H1 (cell line): ENCODE results near the gene MINPP1. TPM values are rescaled to one million over a fixed set of nuclear protein-coding genes. Genes with fewer than 3 reads are reported as not detected.

Experiments
- CTCF ChIA-PET: fragments of 300-600 bp; sonication (Branson Sonifier 250); formaldehyde crosslinking; loops from one replicate; lab custom pipeline; 2021; ENCODE audit not compliant: partially characterized antibody; lab: Charles Lee
- POLR2A ChIA-PET: fragments of 300-600 bp; sonication (Branson Sonifier 250); formaldehyde crosslinking; loops from one replicate; lab custom pipeline; 2021; ENCODE audit warnings: inconsistent platforms; ENCODE audit not compliant: partially characterized antibody; lab: Charles Lee
- DNase-seq, 2 experiments: peaks; one replicate each; pipeline versions ENCODE4 v3.0.0 to v3.0.0-alpha.2; 2010 to 2022; ENCODE audit warnings: low spot score in 2 of 2, low read depth in 1 of 2, mixed read lengths in 1 of 2
- FAIRE-seq: peaks from 2 replicates; lab custom pipeline; 2011; peaks lifted over from hg19 to GRCh38; lab: Jason Lieb, UNC
- H2AFZ ChIP-seq: 2 replicates; pipeline ENCODE4 v1.8.1; 2012; ENCODE audit warnings: low read length, inconsistent platforms
- H2AK5ac ChIP-seq: 2 replicates; pipeline ENCODE4 v1.6.1; 2013; ENCODE audit warnings: low read depth, low read length
- H2BK120ac ChIP-seq: replicated peaks from 2 replicates; pipeline ENCODE3; 2013; ENCODE audit warnings: low read depth, low read length, inconsistent platforms
- H2BK12ac ChIP-seq: 2 replicates; pipeline ENCODE4 v1.6.1; 2013; ENCODE audit warnings: low read depth, low read length
- H2BK15ac ChIP-seq: 2 replicates; pipeline ENCODE4 v1.6.1; 2013; ENCODE audit warnings: low read length
- H2BK20ac ChIP-seq: 2 replicates; pipeline ENCODE4 v1.6.1; 2013; ENCODE audit warnings: low read length
- H2BK5ac ChIP-seq: 2 replicates; pipeline ENCODE4 v1.6.1; 2013; ENCODE audit warnings: low read depth, low read length
- H3K14ac ChIP-seq: 2 replicates; pipeline ENCODE4 v1.6.1; 2013; ENCODE audit warnings: inconsistent platforms; ENCODE audit not compliant: insufficient read length
- H3K18ac ChIP-seq: 2 replicates; pipeline ENCODE4 v1.6.1; 2013; ENCODE audit warnings: low read length; ENCODE audit errors: extremely low read depth
- H3K23ac ChIP-seq: 2 replicates; pipeline ENCODE4 v1.6.1; 2013; ENCODE audit warnings: inconsistent platforms; ENCODE audit not compliant: insufficient read length
- H3K23me2 ChIP-seq: 2 replicates; pipeline ENCODE4 v1.6.1; 2013; ENCODE audit warnings: low read depth, low read length
- H3K27ac ChIP-seq: 2 replicates; pipeline ENCODE4 v1.6.1; 2011; ENCODE audit warnings: low read depth, low read length, inconsistent platforms
- H3K27me3 ChIP-seq, 4 experiments: replicated peaks in 1 of 4; 1 replicate in 1 of 4; 2 replicates in 3 of 4; pipeline versions ENCODE4 v1.6.1 to v1.8.1; 2011 to 2013; ENCODE audit warnings: low read length in 3 of 4, mild to moderate bottlenecking in 3 of 4, inconsistent platforms in 2 of 4, mixed read lengths in 2 of 4, moderate library complexity in 1 of 4; ENCODE audit not compliant: control insufficient read depth in 3 of 4, insufficient read depth in 3 of 4; ENCODE audit errors: extremely low read depth in 1 of 4
- H3K36me3 ChIP-seq, 4 experiments: 2 replicates each; pipeline versions ENCODE4 v1.6.1 to v1.8.1; 2011 to 2013; ENCODE audit warnings: mild to moderate bottlenecking in 4 of 4, low read length in 3 of 4, moderate library complexity in 2 of 4, control low read depth in 1 of 4, inconsistent platforms in 1 of 4; ENCODE audit not compliant: insufficient read depth in 4 of 4, control insufficient read depth in 2 of 4
- H3K4ac ChIP-seq: replicated peaks from 2 replicates; pipeline ENCODE3; 2013; ENCODE audit warnings: low read length, low read depth, mixed read lengths, inconsistent platforms; ENCODE audit not compliant: insufficient read length
- H3K4me1 ChIP-seq, 4 experiments: replicated peaks in 1 of 4; 1 replicate in 1 of 4; 2 replicates in 3 of 4; pipeline versions ENCODE4 v1.6.1 to v1.8.1; 2011 to 2013; ENCODE audit warnings: low read length in 3 of 4, inconsistent platforms in 2 of 4, mixed read lengths in 1 of 4; ENCODE audit not compliant: insufficient read depth in 4 of 4, control insufficient read depth in 3 of 4
- H3K4me2 ChIP-seq, 2 experiments: 2 replicates each; pipeline versions ENCODE4 v1.6.1 to v1.8.1; 2011 to 2013; ENCODE audit warnings: low read depth in 2 of 2, low read length in 2 of 2, control low read depth in 1 of 2, inconsistent platforms in 1 of 2, mild to moderate bottlenecking in 1 of 2; ENCODE audit not compliant: insufficient read depth in 1 of 2
- H3K4me3 ChIP-seq, 4 experiments: fragments of 200-600, 300-600 bp in 1 of 4; sonication (generic), shearing (Covaris generic), sonication (Bioruptor Twin) in 1 of 4; 2 replicates each; pipeline versions ENCODE4 v1.5.1 to v1.8.1; 2011 to 2016; ENCODE audit warnings: low read length in 4 of 4, low read depth in 3 of 4, control low read depth in 2 of 4, inconsistent platforms in 2 of 4, mild to moderate bottlenecking in 2 of 4, mixed read lengths in 1 of 4, moderate library complexity in 1 of 4; ENCODE audit not compliant: insufficient read depth in 2 of 4; ENCODE audit errors: extremely low read depth in 1 of 4
- H3K56ac ChIP-seq: replicated peaks from 2 replicates; pipeline ENCODE3; 2013; ENCODE audit warnings: low read depth, mild to moderate bottlenecking, mixed read lengths, low read length, inconsistent platforms; ENCODE audit not compliant: insufficient read length
- H3K79me1 ChIP-seq: 2 replicates; pipeline ENCODE4 v1.6.1; 2013; ENCODE audit warnings: low read depth, low read length, control low read depth
- H3K79me2 ChIP-seq, 2 experiments: 2 replicates each; pipeline versions ENCODE4 v1.6.1 to v1.8.1; 2012 to 2013; ENCODE audit warnings: low read length in 2 of 2, mild to moderate bottlenecking in 2 of 2, inconsistent platforms in 1 of 2; ENCODE audit not compliant: insufficient read depth in 2 of 2, control insufficient read depth in 1 of 2
- H3K9ac ChIP-seq, 4 experiments: replicated peaks in 1 of 4; 1 replicate in 1 of 4; 2 replicates in 3 of 4; pipeline versions ENCODE4 v1.6.1 to v1.8.1; 2011 to 2013; ENCODE audit warnings: low read depth in 3 of 4, low read length in 3 of 4, control low read depth in 2 of 4, mild to moderate bottlenecking in 2 of 4, moderate library complexity in 2 of 4, inconsistent platforms in 1 of 4; ENCODE audit errors: extremely low read depth in 1 of 4
- H3K9me3 ChIP-seq, 2 experiments: 2 replicates each; pipeline versions ENCODE4 v1.6.1 to v1.8.1; 2012 to 2013; ENCODE audit warnings: mild to moderate bottlenecking in 2 of 2, moderate library complexity in 2 of 2, control low read depth in 1 of 2, inconsistent platforms in 1 of 2, low read depth in 1 of 2, low read length in 1 of 2, mixed read lengths in 1 of 2; ENCODE audit not compliant: insufficient read depth in 2 of 2
- H4K20me1 ChIP-seq, 2 experiments: replicated peaks in 1 of 2; 2 replicates each; pipeline versions ENCODE3 to v1.8.1; 2011 to 2013; ENCODE audit warnings: inconsistent platforms in 2 of 2, low read length in 2 of 2, mild to moderate bottlenecking in 1 of 2; ENCODE audit not compliant: insufficient read depth in 2 of 2, control insufficient read depth in 1 of 2
- H4K5ac ChIP-seq: 2 replicates; pipeline ENCODE4 v1.6.1; 2013; ENCODE audit warnings: low read length, low read depth, mixed read lengths, inconsistent platforms; ENCODE audit not compliant: insufficient read length
- H4K8ac ChIP-seq: 2 replicates; pipeline ENCODE4 v1.8.0; 2013; ENCODE audit warnings: mild to moderate bottlenecking, moderate library complexity, low read length, inconsistent platforms; ENCODE audit not compliant: insufficient read depth; ENCODE audit errors: extremely low read depth
- H4K91ac ChIP-seq: replicated peaks from 2 replicates; pipeline ENCODE3; 2013; ENCODE audit warnings: low read length, mixed read lengths, inconsistent platforms; ENCODE audit not compliant: insufficient read length
- ASH2L ChIP-seq: fragments of 200-600, 300-600 bp; sonication (generic); IDR thresholded peaks from one replicate; pipeline ENCODE4 v1.7.1; 2017; ENCODE audit warnings: low read length
- BACH1 ChIP-seq: IDR thresholded peaks from 2 replicates; pipeline ENCODE4 v1.6.1; 2012; ENCODE audit warnings: low read length, improper control_type of control experiment
- CEBPB ChIP-seq: IDR thresholded peaks from 2 replicates; pipeline ENCODE4 v1.6.1; 2012; ENCODE audit warnings: low read depth, low read length
- E2F6 ChIP-seq: IDR thresholded peaks from 2 replicates; pipeline ENCODE4 v1.6.1; 2012; ENCODE audit warnings: inconsistent platforms
- EP300 ChIP-seq, 2 experiments: IDR thresholded peaks; 1 replicate in 1 of 2; 2 replicates in 1 of 2; pipeline ENCODE4 v1.6.1; 2011 to 2012; ENCODE audit warnings: low read depth in 2 of 2, low read length in 2 of 2, mild to moderate bottlenecking in 2 of 2, borderline replicate concordance in 1 of 2, inconsistent platforms in 1 of 2, moderate library complexity in 1 of 2
- HDAC2 ChIP-seq, 2 experiments: fragments of 300-600 bp in 1 of 2; sonication (generic) in 1 of 2; IDR thresholded peaks; 2 replicates each; pipeline ENCODE4 v1.6.1; 2011 to 2012; ENCODE audit warnings: low read depth in 2 of 2, low read length in 2 of 2, mild to moderate bottlenecking in 2 of 2, moderate library complexity in 2 of 2, borderline replicate concordance in 1 of 2, inconsistent platforms in 1 of 2
- JUN ChIP-seq: IDR thresholded peaks from 2 replicates; pipeline ENCODE4 v1.6.1; 2011; ENCODE audit warnings: low read depth, mild to moderate bottlenecking, improper control_type of control experiment, low read length
- KDM5A ChIP-seq: fragments of 200-600 bp; IDR thresholded peaks from 2 replicates; pipeline ENCODE4 v1.7.1; 2012; ENCODE audit warnings: mild to moderate bottlenecking, low read length, inconsistent platforms, mixed read lengths
- MAFK ChIP-seq: IDR thresholded peaks from 2 replicates; pipeline ENCODE4 v1.6.1; 2012; ENCODE audit warnings: low read depth, mild to moderate bottlenecking, improper control_type of control experiment, low read length
- POLR2A ChIP-seq, 2 experiments: IDR thresholded peaks; 1 replicate in 1 of 2; 2 replicates in 1 of 2; pipeline ENCODE4 v1.6.1; 2011; ENCODE audit warnings: low read depth in 2 of 2, low read length in 2 of 2, mild to moderate bottlenecking in 2 of 2; ENCODE audit errors: control extremely low read depth in 1 of 2
- POLR2AphosphoS5 ChIP-seq: IDR thresholded peaks from 2 replicates; pipeline ENCODE4 v1.6.1; 2011; ENCODE audit warnings: low read depth, low read length
- RBBP5 ChIP-seq: IDR thresholded peaks from 2 replicates; pipeline ENCODE4 v1.7.1; 2012; ENCODE audit warnings: low read depth, mild to moderate bottlenecking, inconsistent platforms, low read length, moderate library complexity, borderline replicate concordance
- USF2 ChIP-seq: IDR thresholded peaks from 2 replicates; pipeline ENCODE4 v1.6.1; 2011; ENCODE audit warnings: low read length, improper control_type of control experiment
- YY1 ChIP-seq: IDR thresholded peaks from 2 replicates; pipeline ENCODE4 v1.6.1; 2011; ENCODE audit warnings: low read depth, mild to moderate bottlenecking, low read length
- WGBS, 2 experiments: shearing (Covaris generic) in 1 of 2; methylation state at CpG; one replicate each; pipeline versions ENCODE4 v1.1.6 to v1.1.7; 2013 to 2015; ENCODE audit warnings: low lambda C conversion rate in 2 of 2, mixed read lengths in 2 of 2, inconsistent platforms in 1 of 2, low coverage in 1 of 2, missing lambda C conversion rate in 1 of 2; ENCODE audit not compliant: insufficient replicate concordance in 2 of 2, insufficient coverage in 1 of 2, insufficient read length in 1 of 2; ENCODE audit errors: extremely low coverage in 1 of 2, missing lambda C conversion rate in 1 of 2; 5-methylcytosine and 5-hydroxymethylcytosine counted together
- polyA plus RNA-seq, 7 experiments: library from polyadenylated mRNA; depleted of rRNA in 3 of 7; stranded (reverse) in 5 of 7; unstranded in 2 of 7; fragments of >200 nt in 5 of 7; fragments of 200-250 nt in 2 of 7; gene quantifications; 1 replicate in 5 of 7; 2 replicates in 1 of 7; 4 replicates in 1 of 7; pipeline versions ENCODE4 v1.2.1 to v1.2.3, GENCODE V29; 2011 to 2013; ENCODE audit warnings: missing spikeins in 2 of 7, mixed read lengths in 2 of 7
- total RNA-seq: library from RNA; stranded (reverse); fragmentation: NEBNext Ultra II Directional; extraction: Animal tissue kit (Norgen Biotek cat#: 25700); gene quantifications from 2 replicates; pipeline ENCODE4 v1.2.1, GENCODE V29; 2021

Gene MINPP1
- total and polyA plus RNA-seq, 2 of the 8 experiments (the other 6 are each of a cell fraction or from before 2014, with no cell fraction given), result 13.6 to 27.2 TPM

GRCh38 chr10:87600581-87600980, 95.9 kb downstream of the MINPP1 start:
- Histone ChIP-seq H3K79me1 (no peaks in the 10 kb centered on the region), H2BK20ac (no peak overlapping the region), H4K5ac (no peak overlapping the region), H2AFZ (no peak overlapping the region), H3K4me2 (no peak overlapping the region), H3K56ac (no peak overlapping the region), H3K79me2 (no peaks in the 10 kb centered on the region), H2BK5ac (no peak overlapping the region), H3K27me3 (no peaks in the 10 kb centered on the region), H4K91ac (no peak overlapping the region), H3K4me3 (no peak overlapping the region), H2BK15ac (no peak overlapping the region), H2BK120ac (no peak overlapping the region), H2BK12ac (no peak overlapping the region), H3K23ac (no peak overlapping the region), H4K8ac (no peak overlapping the region), H3K14ac (no peak overlapping the region), H3K9me3 (no peaks in the 10 kb centered on the region), H2AK5ac (no peak overlapping the region), H4K20me1 (no peaks in the 10 kb centered on the region), H3K18ac (no peak overlapping the region), H3K36me3 (no peaks in the 10 kb centered on the region), H3K9ac (no peak overlapping the region), H3K4me1 (peaks cover 0 to 1% (median 0%) of the 10 kb centered on the region in 4 experiments; a peak in 1 of 7 replicates), H3K4ac (no peak overlapping the region), H3K23me2 (no peaks in the 10 kb centered on the region), H3K27ac (no peak overlapping the region)
- 94% methylated on average over 1 of the region's 1 CpG; no CpG with 5 or more reads in 1 of the 2 experiments for WGBS, 2 experiments
- ChIA-PET POLR2A (no interaction called here), CTCF (no interaction called here)
- DNase-seq (no peak), FAIRE-seq (no peak)
- TF ChIP-seq MAFK (no peak), CEBPB (no peak), JUN (no peak), BACH1 (no peak), E2F6 (no peak), POLR2A (IDR thresholded peaks at IDR 0.05; ENCODE audit: control extremely low read depth in 1 of 2, low read depth in 2 of 2, low read length in 2 of 2) (no peak), YY1 (no peak), HDAC2 (IDR thresholded peaks at IDR 0.05; ENCODE audit: borderline replicate concordance in 1 of 2, low read depth in 2 of 2, low read length in 2 of 2) (no peak), ASH2L (no peak), POLR2AphosphoS5 (no peak), RBBP5 (no peak), EP300 (IDR thresholded peaks at IDR 0.05; ENCODE audit: borderline replicate concordance in 1 of 2, low read depth in 2 of 2, low read length in 2 of 2) (no peak), USF2 (no peak), KDM5A (no peak)
